SK-N-SH treated with all-trans-retinoic acid at 6 μM for 48 hours (cell line): ENCODE results near the gene GLS.

Experiments
- TF ChIP-seq, protein P1 (sequence below): fragments of 250-450 bp; sonication (Bioruptor Pico); IDR thresholded peaks from 2 replicates; pipeline ENCODE4 v1.8.0; 2021; ENCODE audit warnings: low read depth, mild to moderate bottlenecking, moderate library complexity, borderline replicate concordance
- TF ChIP-seq, protein P2 (sequence below): fragments of 250-450 bp; sonication (Bioruptor Pico); IDR thresholded peaks from 2 replicates; pipeline ENCODE4 v1.8.0; 2020; ENCODE audit warnings: mild to moderate bottlenecking, moderate library complexity, borderline replicate concordance

DNA sequence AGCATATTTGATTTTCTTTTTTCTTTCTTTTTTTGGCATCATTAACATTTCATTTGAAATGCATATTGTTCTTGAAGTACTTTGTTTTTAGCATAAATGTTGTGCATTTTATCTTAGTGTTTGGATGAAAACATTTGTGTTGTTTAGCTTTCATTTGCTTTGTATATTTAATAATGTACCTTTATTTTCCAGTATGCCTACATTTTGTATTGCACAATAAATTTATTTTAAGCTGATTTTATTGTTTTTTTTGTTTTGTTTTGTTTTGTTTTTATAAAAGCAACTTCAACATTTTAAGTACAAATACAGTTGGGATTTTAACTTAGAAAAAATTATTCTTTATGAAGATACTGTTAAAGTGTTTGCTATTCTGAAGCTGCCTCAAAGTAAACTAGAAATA is 54.4 kb downstream of the GLS start:
- TF ChIP-seq, protein P1, sequence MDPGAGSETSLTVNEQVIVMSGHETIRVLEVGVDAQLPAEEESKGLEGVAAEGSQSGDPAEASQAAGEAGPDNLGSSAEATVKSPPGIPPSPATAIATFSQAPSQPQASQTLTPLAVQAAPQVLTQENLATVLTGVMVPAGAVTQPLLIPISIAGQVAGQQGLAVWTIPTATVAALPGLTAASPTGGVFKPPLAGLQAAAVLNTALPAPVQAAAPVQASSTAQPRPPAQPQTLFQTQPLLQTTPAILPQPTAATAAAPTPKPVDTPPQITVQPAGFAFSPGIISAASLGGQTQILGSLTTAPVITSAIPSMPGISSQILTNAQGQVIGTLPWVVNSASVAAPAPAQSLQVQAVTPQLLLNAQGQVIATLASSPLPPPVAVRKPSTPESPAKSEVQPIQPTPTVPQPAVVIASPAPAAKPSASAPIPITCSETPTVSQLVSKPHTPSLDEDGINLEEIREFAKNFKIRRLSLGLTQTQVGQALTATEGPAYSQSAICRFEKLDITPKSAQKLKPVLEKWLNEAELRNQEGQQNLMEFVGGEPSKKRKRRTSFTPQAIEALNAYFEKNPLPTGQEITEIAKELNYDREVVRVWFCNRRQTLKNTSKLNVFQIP (CRISPR knock-in tag) = no peak
- TF ChIP-seq, protein P2, sequence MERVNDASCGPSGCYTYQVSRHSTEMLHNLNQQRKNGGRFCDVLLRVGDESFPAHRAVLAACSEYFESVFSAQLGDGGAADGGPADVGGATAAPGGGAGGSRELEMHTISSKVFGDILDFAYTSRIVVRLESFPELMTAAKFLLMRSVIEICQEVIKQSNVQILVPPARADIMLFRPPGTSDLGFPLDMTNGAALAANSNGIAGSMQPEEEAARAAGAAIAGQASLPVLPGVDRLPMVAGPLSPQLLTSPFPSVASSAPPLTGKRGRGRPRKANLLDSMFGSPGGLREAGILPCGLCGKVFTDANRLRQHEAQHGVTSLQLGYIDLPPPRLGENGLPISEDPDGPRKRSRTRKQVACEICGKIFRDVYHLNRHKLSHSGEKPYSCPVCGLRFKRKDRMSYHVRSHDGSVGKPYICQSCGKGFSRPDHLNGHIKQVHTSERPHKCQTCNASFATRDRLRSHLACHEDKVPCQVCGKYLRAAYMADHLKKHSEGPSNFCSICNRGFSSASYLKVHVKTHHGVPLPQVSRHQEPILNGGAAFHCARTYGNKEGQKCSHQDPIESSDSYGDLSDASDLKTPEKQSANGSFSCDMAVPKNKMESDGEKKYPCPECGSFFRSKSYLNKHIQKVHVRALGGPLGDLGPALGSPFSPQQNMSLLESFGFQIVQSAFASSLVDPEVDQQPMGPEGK = no peak
